AG04450 (cell line): ENCODE results near the gene ATP1B1. TPM values are rescaled to one million over a fixed set of nuclear protein-coding genes. Genes with fewer than 3 reads are reported as not detected.
A peak's percentile ranks its signal among the peaks of the same experiment; 100 is the strongest.

Experiments
- CTCF ChIA-PET: fragments of 300-600, 350-600 bp; formaldehyde crosslinking; extraction: SDS; loops from one replicate; lab custom pipeline; 2022; ENCODE audit warnings: antibody characterized with exemption, inconsistent platforms; lab: Charles Lee
- POLR2A ChIA-PET: fragments of 350-600 bp; formaldehyde crosslinking; extraction: SDS; loops from one replicate; lab custom pipeline; 2021; ENCODE audit warnings: antibody characterized with exemption, inconsistent platforms; lab: Yijun Ruan, JAX
- DNase-seq: peaks from one replicate; pipeline ENCODE4 v3.0.0-alpha.2; 2011; ENCODE audit warnings: low read depth, low spot score
- H3K27ac ChIP-seq: one replicate; pipeline ENCODE4 v1.5.1; 2012; ENCODE audit warnings: low read depth, low read length, control low read depth
- H3K27me3 ChIP-seq: one replicate; pipeline ENCODE4 v1.6.0; 2012; ENCODE audit warnings: low read length; ENCODE audit not compliant: control insufficient read depth, insufficient read depth
- H3K4me3 ChIP-seq: 2 replicates; pipeline ENCODE4 v1.5.1; 2011; ENCODE audit warnings: mild to moderate bottlenecking, low read depth, low read length, control low read depth
- H3K9me3 ChIP-seq: 2 replicates; pipeline ENCODE4 v1.5.1; 2012; ENCODE audit warnings: low read length; ENCODE audit not compliant: control insufficient read depth, insufficient read depth
- polyA plus RNA-seq: library from polyadenylated mRNA; depleted of rRNA; stranded (reverse); fragments of >200 nt; gene quantifications from 2 replicates; pipeline ENCODE4 v1.2.3, GENCODE V29; 2011
- TF ChIP-seq, protein P1 (sequence below): IDR thresholded peaks from 2 replicates; pipeline ENCODE4 v1.5.1; 2011; ENCODE audit warnings: low read depth, low read length, control low read depth, inconsistent platforms

The ATP1B1 gene
- polyA plus RNA-seq, 1 experiment: 25.0 TPM

- TF ChIP-seq, protein P1, sequence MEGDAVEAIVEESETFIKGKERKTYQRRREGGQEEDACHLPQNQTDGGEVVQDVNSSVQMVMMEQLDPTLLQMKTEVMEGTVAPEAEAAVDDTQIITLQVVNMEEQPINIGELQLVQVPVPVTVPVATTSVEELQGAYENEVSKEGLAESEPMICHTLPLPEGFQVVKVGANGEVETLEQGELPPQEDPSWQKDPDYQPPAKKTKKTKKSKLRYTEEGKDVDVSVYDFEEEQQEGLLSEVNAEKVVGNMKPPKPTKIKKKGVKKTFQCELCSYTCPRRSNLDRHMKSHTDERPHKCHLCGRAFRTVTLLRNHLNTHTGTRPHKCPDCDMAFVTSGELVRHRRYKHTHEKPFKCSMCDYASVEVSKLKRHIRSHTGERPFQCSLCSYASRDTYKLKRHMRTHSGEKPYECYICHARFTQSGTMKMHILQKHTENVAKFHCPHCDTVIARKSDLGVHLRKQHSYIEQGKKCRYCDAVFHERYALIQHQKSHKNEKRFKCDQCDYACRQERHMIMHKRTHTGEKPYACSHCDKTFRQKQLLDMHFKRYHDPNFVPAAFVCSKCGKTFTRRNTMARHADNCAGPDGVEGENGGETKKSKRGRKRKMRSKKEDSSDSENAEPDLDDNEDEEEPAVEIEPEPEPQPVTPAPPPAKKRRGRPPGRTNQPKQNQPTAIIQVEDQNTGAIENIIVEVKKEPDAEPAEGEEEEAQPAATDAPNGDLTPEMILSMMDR: no peak
- H3K27ac ChIP-seq: no peak overlapping the region
- no peak for DNase-seq
- POLR2A ChIA-PET: no interaction called here
- H3K4me3 ChIP-seq: no peak overlapping the region
- H3K9me3 ChIP-seq: no peaks in the 10 kb centered on the region
- peaks cover 6% of the 10 kb centered on the region for H3K27me3 ChIP-seq
- CTCF ChIA-PET: interaction anchor here (0.5 to 1.1 kb wide), 2 partner anchors 9 to 248 kb away, joined by 3 to 5 read pairs; no protein-coding TSS in a partner anchor
Observed at GRCh38 chr1:169100651-169101088, 5.8 kb upstream of the ATP1B1 start.

GRCh38 chr1:169102567-169102966, 3.9 kb upstream of the ATP1B1 start:
- Histone ChIP-seq H3K4me3 (no peak overlapping the region), H3K27ac (no peak overlapping the region), H3K9me3 (no peaks in the 10 kb centered on the region), H3K27me3 (peaks cover 6% of the 10 kb centered on the region)
- peak; percentile 59 for DNase-seq
- ChIA-PET POLR2A (interaction anchor here (1.1 kb wide), 1 partner anchor 10 kb away, joined by 3 read pairs; no protein-coding TSS in a partner anchor), CTCF (interaction anchor here (1.0 kb wide), 1 partner anchor 247 kb away, joined by 3 read pairs; no protein-coding TSS in a partner anchor)
- TF ChIP-seq, protein P1: no peak

DNA sequence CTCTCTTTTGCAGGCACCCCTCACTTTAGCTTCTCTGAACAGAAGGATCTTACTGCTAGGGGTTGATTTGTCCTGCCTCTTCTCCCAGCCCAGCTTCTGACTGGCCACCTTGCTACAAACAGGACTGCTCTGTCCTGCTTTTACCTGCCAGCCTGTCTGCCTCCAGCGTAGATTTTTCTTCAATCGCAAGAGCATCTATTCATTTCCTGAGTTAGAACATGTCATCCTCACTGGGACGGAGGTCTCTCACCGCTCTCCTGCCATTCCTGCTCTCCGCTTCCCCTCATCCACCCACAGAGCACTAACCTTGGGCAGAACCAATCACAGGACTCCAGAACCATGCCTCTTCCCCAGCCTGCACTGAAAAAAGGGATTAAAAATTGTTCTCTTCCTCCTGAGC, 3.5 kb upstream of the ATP1B1 start:
- CTCF ChIA-PET: interaction anchor here (1.0 kb wide), 1 partner anchor 247 kb away, joined by 3 read pairs; no protein-coding TSS in a partner anchor
- TF ChIP-seq, protein P1: no peak
- POLR2A ChIA-PET: interaction anchor here (1.1 kb wide), 1 partner anchor 9 kb away, joined by 3 read pairs; no protein-coding TSS in a partner anchor
- H3K9me3 ChIP-seq: no peaks in the 10 kb centered on the region
- no peak overlapping the region for H3K27ac ChIP-seq
- peaks cover 6% of the 10 kb centered on the region for H3K27me3 ChIP-seq
- H3K4me3 ChIP-seq: no peak overlapping the region
- no peak for DNase-seq

- POLR2A ChIA-PET: no interaction called here
- Histone ChIP-seq H3K27ac (no peak overlapping the region), H3K4me3 (no peak overlapping the region), H3K27me3 (peaks cover 6% of the 10 kb centered on the region), H3K9me3 (no peaks in the 10 kb centered on the region)
- TF ChIP-seq, protein P1: no peak
- CTCF ChIA-PET: no interaction called here
- no peak for DNase-seq
Observed at GRCh38 chr1:169103480-169103893, 3.0 kb upstream of the ATP1B1 start.

DNA sequence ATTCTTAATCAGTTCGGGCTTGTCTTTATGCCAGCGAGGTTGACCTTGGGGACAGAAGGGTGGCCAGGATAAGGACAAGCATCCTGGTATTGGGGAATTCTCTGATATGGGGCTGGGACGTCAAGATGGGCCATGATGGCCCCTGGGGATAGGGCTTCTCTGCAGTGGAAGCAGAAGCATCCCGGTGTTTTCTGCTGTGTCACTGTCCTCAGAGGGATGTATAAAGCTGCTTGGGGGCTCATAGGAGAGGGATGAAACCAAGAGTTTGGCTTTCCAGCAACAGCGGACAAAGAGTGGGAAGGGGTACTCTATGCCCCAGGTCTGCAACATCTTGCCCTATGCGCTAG, 1.4 kb upstream of the ATP1B1 start:
- POLR2A ChIA-PET: no interaction called here
- Histone ChIP-seq H3K27me3 (peaks cover 6% of the 10 kb centered on the region), H3K4me3 (no peak overlapping the region), H3K27ac (no peak overlapping the region), H3K9me3 (no peaks in the 10 kb centered on the region)
- TF ChIP-seq, protein P1: no peak
- CTCF ChIA-PET: interaction anchor here (0.6 kb wide), 1 partner anchor 442 kb away, joined by 3 read pairs; no protein-coding TSS in a partner anchor
- DNase-seq: no peak
